Measurements from ENCODE around the gene GALNT13.

- TF ChIP-seq POLR2A (IDR thresholded peaks at IDR 0.05) (no peak), CTCF (IDR thresholded peaks at IDR 0.05) (no peak)
Measured at GRCh38 chr2:153858250-153858649, 13.5 kb upstream of the GALNT13 start.
